ENCODE results near the gene ADAM23.

ADAM23 gene

GRCh38 chr2:206512999-206513398 lies 69.7 kb downstream of the ADAM23 start:
- no peak for DNase-seq

GRCh38 chr2:206515580-206515979 lies 72.2 kb downstream of the ADAM23 start:
- no peak for DNase-seq

GRCh38 chr2:206518997-206519396 lies 75.7 kb downstream of the ADAM23 start:
- no peak for DNase-seq

GRCh38 chr2:206520450-206520849 lies 77.1 kb downstream of the ADAM23 start:
- DNase-seq = no peak

GRCh38 chr2:206521115-206521514 lies 77.8 kb downstream of the ADAM23 start:
- DNase-seq = no peak

GRCh38 chr2:206521612-206522011 lies 78.3 kb downstream of the ADAM23 start:
- no peak for DNase-seq

GRCh38 chr2:206526416-206526815 lies 83.1 kb downstream of the ADAM23 start:
- DNase-seq = no peak

- no peak for DNase-seq
Observed at GRCh38 chr2:206527153-206527552, 83.8 kb downstream of the ADAM23 start.

GRCh38 chr2:206530727-206531126 lies 87.4 kb downstream of the ADAM23 start:
- DNase-seq = no peak

- DNase-seq = no peak
Observed at GRCh38 chr2:206531996-206532543, 88.7 kb downstream of the ADAM23 start.

- DNase-seq = no peak
Observed at GRCh38 chr2:206533977-206534376, 90.6 kb downstream of the ADAM23 start.

- DNase-seq = no peak
Observed at GRCh38 chr2:206535260-206535986, 92.1 kb downstream of the ADAM23 start.

- DNase-seq = no peak
Observed at GRCh38 chr2:206540757-206541156, 97.4 kb downstream of the ADAM23 start.

- DNase-seq = no peak
Observed at GRCh38 chr2:206543073-206543472, 99.7 kb downstream of the ADAM23 start.

- no peak for DNase-seq
Observed at GRCh38 chr2:206548383-206548782, 105.1 kb downstream of the ADAM23 start.

- DNase-seq = no peak
Observed at GRCh38 chr2:206555721-206556120, 112.4 kb downstream of the ADAM23 start.

- DNase-seq = no peak
Observed at GRCh38 chr2:206556357-206556949, 113.1 kb downstream of the ADAM23 start.

GRCh38 chr2:206557321-206557720 lies 114.0 kb downstream of the ADAM23 start:
- DNase-seq = no peak

- DNase-seq = no peak
Observed at GRCh38 chr2:206558492-206558891, 115.2 kb downstream of the ADAM23 start.

GRCh38 chr2:206561962-206562361 lies 118.6 kb downstream of the ADAM23 start:
- DNase-seq = no peak

- no peak for DNase-seq
Observed at GRCh38 chr2:206562375-206562774, 119.0 kb downstream of the ADAM23 start.

- no peak for DNase-seq
Observed at GRCh38 chr2:206563374-206563773, 120.0 kb downstream of the ADAM23 start.

- DNase-seq = no peak
Observed at GRCh38 chr2:206565666-206566065, 122.3 kb downstream of the ADAM23 start.

GRCh38 chr2:206569470-206569869 lies 126.1 kb downstream of the ADAM23 start:
- DNase-seq = no peak

GRCh38 chr2:206570199-206570598 lies 126.9 kb downstream of the ADAM23 start:
- no peak for DNase-seq
